ENCODE results near the gene MKKS.

Gene MKKS

GRCh38 chr20:10379761-10380160, 54.3 kb downstream of the MKKS start:
- no peak overlapping the region for H3K4me3 ChIP-seq (ENCODE audit: low read length)
- no peak for TF ChIP-seq ZNF274 (IDR thresholded peaks at IDR 0.05; ENCODE audit: low read depth, low read length)

GRCh38 chr20:10376270-10377075, 57.5 kb downstream of the MKKS start:
- no peak overlapping the region for H3K4me3 ChIP-seq (ENCODE audit: low read length)
- no peak for TF ChIP-seq ZNF274 (IDR thresholded peaks at IDR 0.05; ENCODE audit: low read depth, low read length)

GRCh38 chr20:10375191-10375590, 58.8 kb downstream of the MKKS start:
- no peak for TF ChIP-seq ZNF274 (IDR thresholded peaks at IDR 0.05; ENCODE audit: low read depth, low read length)
- H3K4me3 ChIP-seq (ENCODE audit: low read length): no peak overlapping the region

GRCh38 chr20:10374036-10374435, 60.0 kb downstream of the MKKS start:
- no peak for TF ChIP-seq ZNF274 (IDR thresholded peaks at IDR 0.05; ENCODE audit: low read depth, low read length)
- no peak overlapping the region for H3K4me3 ChIP-seq (ENCODE audit: low read length)

GRCh38 chr20:10371467-10371866, 62.6 kb downstream of the MKKS start:
- no peak for TF ChIP-seq ZNF274 (IDR thresholded peaks at IDR 0.05; ENCODE audit: low read depth, low read length)
- no peak overlapping the region for H3K4me3 ChIP-seq (ENCODE audit: low read length)

GRCh38 chr20:10370091-10370887, 63.7 kb downstream of the MKKS start:
- H3K4me3 ChIP-seq (ENCODE audit: low read length): no peak overlapping the region
- TF ChIP-seq ZNF274 (IDR thresholded peaks at IDR 0.05; ENCODE audit: low read depth, low read length): no peak

GRCh38 chr20:10369723-10370090, 64.3 kb downstream of the MKKS start:
- H3K4me3 ChIP-seq (ENCODE audit: low read length): no peak overlapping the region
- no peak for TF ChIP-seq ZNF274 (IDR thresholded peaks at IDR 0.05; ENCODE audit: low read depth, low read length)

- no peak for TF ChIP-seq ZNF274 (IDR thresholded peaks at IDR 0.05; ENCODE audit: low read depth, low read length)
- no peak overlapping the region for H3K4me3 ChIP-seq (ENCODE audit: low read length)
Observed at GRCh38 chr20:10368702-10369041, 65.3 kb downstream of the MKKS start.

- no peak for TF ChIP-seq ZNF274 (IDR thresholded peaks at IDR 0.05; ENCODE audit: low read depth, low read length)
Observed at GRCh38 chr20:10367943-10368701, 65.9 kb downstream of the MKKS start.

GRCh38 chr20:10367693-10367942, 66.4 kb downstream of the MKKS start:
- no peak overlapping the region for H3K4me3 ChIP-seq (ENCODE audit: low read length)
- no peak for TF ChIP-seq ZNF274 (IDR thresholded peaks at IDR 0.05; ENCODE audit: low read depth, low read length)

More at GRCh38 chr20:10367943-10368701, 65.9 kb downstream of the MKKS start:
- H3K4me3 ChIP-seq (ENCODE audit: low read length): no peak overlapping the region

- TF ChIP-seq ZNF274 (IDR thresholded peaks at IDR 0.05; ENCODE audit: low read depth, low read length): no peak
- no peak overlapping the region for H3K4me3 ChIP-seq (ENCODE audit: low read length)
Observed at GRCh38 chr20:10366898-10367692, 66.9 kb downstream of the MKKS start.

- TF ChIP-seq ZNF274 (IDR thresholded peaks at IDR 0.05; ENCODE audit: low read depth, low read length): no peak
- no peak overlapping the region for H3K4me3 ChIP-seq (ENCODE audit: low read length)
Observed at GRCh38 chr20:10362674-10363073, 71.3 kb downstream of the MKKS start.

GRCh38 chr20:10360878-10361277, 73.1 kb downstream of the MKKS start:
- no peak for TF ChIP-seq ZNF274 (IDR thresholded peaks at IDR 0.05; ENCODE audit: low read depth, low read length)
- H3K4me3 ChIP-seq (ENCODE audit: low read length): no peak overlapping the region

- TF ChIP-seq ZNF274 (IDR thresholded peaks at IDR 0.05; ENCODE audit: low read depth, low read length): no peak
- H3K4me3 ChIP-seq (ENCODE audit: low read length): no peak overlapping the region; the same call in 1 of the 2 replicates
Observed at GRCh38 chr20:10359621-10360040, 74.4 kb downstream of the MKKS start.
